DOHH2 (cell line): ENCODE results near the gene GIT1.

Source experiments
- CTCF ChIP-seq: fragments of 200-600 bp; sonication (generic); IDR thresholded peaks from one replicate; pipeline ENCODE4 v1.5.1; 2014; ENCODE audit warnings: antibody characterized with exemption, mild to moderate bottlenecking, low read depth, low read length; ENCODE audit not compliant: poor library complexity, severe bottlenecking
- EZH2phosphoT487 ChIP-seq: fragments of 200-600 bp; sonication (generic); IDR thresholded peaks from 2 replicates; pipeline ENCODE4 v1.6.1; 2017; ENCODE audit warnings: borderline replicate concordance, mild to moderate bottlenecking, antibody characterized with exemption, low read length, moderate library complexity, mixed read lengths

- no peak for TF ChIP-seq CTCF
- TF ChIP-seq EZH2phosphoT487 = no peak
Measured at GRCh38 chr17:29560316-29560715, 29.1 kb downstream of the GIT1 start.
